Muscle layer of duodenum (tissue), 2 donors: ENCODE results near the gene ZNF771.

Source experiments
- H3K27ac ChIP-seq: one replicate; pipeline ENCODE4 v1.7.0; 2013; ENCODE audit warnings: mild to moderate bottlenecking, low read length
- H3K27me3 ChIP-seq: one replicate; pipeline ENCODE4 v1.7.0; 2013; ENCODE audit warnings: low read depth, mild to moderate bottlenecking, control low read depth, low read length
- H3K36me3 ChIP-seq, 2 donors: one replicate each; pipeline ENCODE4 v1.7.0; 2013; ENCODE audit warnings: low read length in 2 of 2, control low read depth in 1 of 2, mild to moderate bottlenecking in 1 of 2; ENCODE audit not compliant: insufficient read depth in 2 of 2, control insufficient read depth in 1 of 2
- H3K4me1 ChIP-seq, 2 donors: one replicate each; pipeline ENCODE4 v1.7.0; 2013; ENCODE audit warnings: low read length in 2 of 2, mild to moderate bottlenecking in 2 of 2, control low read depth in 1 of 2, moderate library complexity in 1 of 2; ENCODE audit not compliant: insufficient read depth in 2 of 2, control insufficient read depth in 1 of 2
- H3K4me3 ChIP-seq, 2 donors: one replicate each; pipeline ENCODE4 v1.7.0; 2013; ENCODE audit warnings: low read length in 2 of 2, low read depth in 1 of 2, mild to moderate bottlenecking in 1 of 2
- H3K9me3 ChIP-seq, 2 donors: one replicate each; pipeline ENCODE4 v1.7.0; 2013; ENCODE audit warnings: low read length in 2 of 2, control low read depth in 1 of 2, mild to moderate bottlenecking in 1 of 2; ENCODE audit not compliant: control insufficient read depth in 1 of 2
- donor health status: healthy.

The ZNF771 gene

GRCh38 chr16:30407102-30407803 lies at the start of gene ZNF771:
TSS of gene ZNF771 (plus strand) at chr16:30407606. CDS start at chr16:30408054, 448 bp downstream.
- H3K27ac ChIP-seq = peak within 1 kb of the TSS; percentile 67
- H3K9me3 ChIP-seq = no peaks in the 10 kb centered on the region
- no peaks in the 10 kb centered on the region for H3K27me3 ChIP-seq
- peaks cover 14 to 20% of the 10 kb centered on the region in 2 donors for H3K4me1 ChIP-seq
- peak within 1 kb of the TSS; percentile 72 to 75 for H3K4me3 ChIP-seq
- peaks cover 9% of the 10 kb centered on the region in 2 donors for H3K36me3 ChIP-seq

- peaks cover 6 to 38% of the 10 kb centered on the region in 2 donors for H3K4me1 ChIP-seq
- H3K27ac ChIP-seq = no peak overlapping the region
- H3K36me3 ChIP-seq = peaks cover 18 to 52% of the 10 kb centered on the region in 2 donors
- H3K27me3 ChIP-seq = no peaks in the 10 kb centered on the region
- H3K9me3 ChIP-seq = no peaks in the 10 kb centered on the region
- H3K4me3 ChIP-seq = no peak overlapping the region
These were observed 49.5 kb upstream of the ZNF771 start for GRCh38 chr16:30357715-30358576.

GRCh38 chr16:30358577-30358936 lies 48.8 kb upstream of the ZNF771 start:
- Histone ChIP-seq H3K27me3 (no peaks in the 10 kb centered on the region), H3K36me3 (peaks cover 23 to 52% of the 10 kb centered on the region in 2 donors), H3K4me3 (no peak overlapping the region), H3K27ac (no peak overlapping the region), H3K4me1 (peaks cover 6 to 32% of the 10 kb centered on the region in 2 donors), H3K9me3 (no peaks in the 10 kb centered on the region)

GRCh38 chr16:30358990-30359870 lies 48.2 kb upstream of the ZNF771 start:
- Histone ChIP-seq H3K9me3 (no peaks in the 10 kb centered on the region), H3K4me1 (peaks cover under 1 to 25% of the 10 kb centered on the region in 2 donors), H3K27ac (no peak overlapping the region), H3K4me3 (no peak overlapping the region), H3K27me3 (no peaks in the 10 kb centered on the region), H3K36me3 (peaks cover 23 to 51% of the 10 kb centered on the region in 2 donors)

GRCh38 chr16:30359871-30360170 lies 47.6 kb upstream of the ZNF771 start:
- no peak overlapping the region for H3K27ac ChIP-seq
- no peaks in the 10 kb centered on the region for H3K9me3 ChIP-seq
- H3K4me3 ChIP-seq = no peak overlapping the region
- H3K4me1 ChIP-seq = peaks cover 0 to 21% of the 10 kb centered on the region in 2 donors
- peaks cover 23 to 57% of the 10 kb centered on the region in 2 donors for H3K36me3 ChIP-seq
- no peaks in the 10 kb centered on the region for H3K27me3 ChIP-seq

- no peak overlapping the region for H3K4me3 ChIP-seq
- H3K27me3 ChIP-seq = no peaks in the 10 kb centered on the region
- peaks cover 31 to 63% of the 10 kb centered on the region in 2 donors for H3K36me3 ChIP-seq
- H3K4me1 ChIP-seq = peaks cover 0 to 23% of the 10 kb centered on the region in 2 donors
- no peaks in the 10 kb centered on the region for H3K9me3 ChIP-seq
- H3K27ac ChIP-seq = no peak overlapping the region
These were observed 46.2 kb upstream of the ZNF771 start for GRCh38 chr16:30361180-30361579.

GRCh38 chr16:30365200-30365599 lies 42.2 kb upstream of the ZNF771 start:
- H3K4me3 ChIP-seq = no peak overlapping the region
- H3K27ac ChIP-seq = no peak overlapping the region
- H3K4me1 ChIP-seq = peaks cover 13 to 34% of the 10 kb centered on the region in 2 donors
- H3K36me3 ChIP-seq = peaks cover 20 to 28% of the 10 kb centered on the region in 2 donors
- H3K27me3 ChIP-seq = no peaks in the 10 kb centered on the region
- H3K9me3 ChIP-seq = no peaks in the 10 kb centered on the region

- H3K4me3 ChIP-seq = no peak overlapping the region
These were observed 40.9 kb upstream of the ZNF771 start for GRCh38 chr16:30366511-30366910.

GRCh38 chr16:30367349-30368009 lies 39.9 kb upstream of the ZNF771 start:
- no peaks in the 10 kb centered on the region for H3K27me3 ChIP-seq
- peak overlapping the region; percentile 62 to 94 for H3K4me3 ChIP-seq
- peaks cover 13 to 40% of the 10 kb centered on the region in 2 donors for H3K4me1 ChIP-seq
- H3K27ac ChIP-seq = peak overlapping the region; percentile 74
- no peaks in the 10 kb centered on the region for H3K9me3 ChIP-seq
- peaks cover 16 to 23% of the 10 kb centered on the region in 2 donors for H3K36me3 ChIP-seq

More at GRCh38 chr16:30366511-30366910, 40.9 kb upstream of the ZNF771 start:
- H3K27me3 ChIP-seq = no peaks in the 10 kb centered on the region
- H3K36me3 ChIP-seq = peaks cover 20 to 23% of the 10 kb centered on the region in 2 donors
- H3K27ac ChIP-seq = no peak overlapping the region
- H3K9me3 ChIP-seq = no peaks in the 10 kb centered on the region
- peaks cover 13 to 38% of the 10 kb centered on the region in 2 donors for H3K4me1 ChIP-seq

- H3K9me3 ChIP-seq = no peaks in the 10 kb centered on the region
- no peaks in the 10 kb centered on the region for H3K27me3 ChIP-seq
- H3K36me3 ChIP-seq = peaks cover 11 to 18% of the 10 kb centered on the region in 2 donors
- H3K27ac ChIP-seq = peak overlapping the region; percentile 74
- peaks cover 13 to 40% of the 10 kb centered on the region in 2 donors for H3K4me1 ChIP-seq
- peak overlapping the region; percentile 62 to 94 for H3K4me3 ChIP-seq
These were observed 39.1 kb upstream of the ZNF771 start for GRCh38 chr16:30368122-30368791.
